Measurements from ENCODE around the gene CFAP20DC.

DNA sequence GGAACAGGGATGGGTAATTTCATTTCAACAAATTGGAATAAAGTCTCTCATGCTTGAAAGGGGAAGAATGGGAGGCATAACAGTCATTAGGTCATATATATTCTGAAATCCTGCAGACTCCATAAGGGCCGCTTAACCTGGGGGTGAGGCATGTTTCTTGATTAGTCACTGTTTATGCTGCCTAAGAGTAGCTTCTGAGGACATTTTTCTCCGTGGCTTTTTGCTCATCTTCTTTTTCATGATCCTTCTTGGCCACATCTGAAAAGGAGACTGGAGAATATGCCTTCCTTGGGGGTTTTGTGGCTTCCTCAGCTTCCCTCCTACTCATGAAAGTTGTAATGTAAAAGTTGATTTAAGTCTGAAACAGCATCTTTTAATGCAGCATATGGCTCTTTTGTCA, 20.0 kb upstream of the CFAP20DC start:
- no peak for TF ChIP-seq POLR2A (IDR thresholded peaks at IDR 0.05; ENCODE audit: low read depth)
- TF ChIP-seq, protein P1, sequence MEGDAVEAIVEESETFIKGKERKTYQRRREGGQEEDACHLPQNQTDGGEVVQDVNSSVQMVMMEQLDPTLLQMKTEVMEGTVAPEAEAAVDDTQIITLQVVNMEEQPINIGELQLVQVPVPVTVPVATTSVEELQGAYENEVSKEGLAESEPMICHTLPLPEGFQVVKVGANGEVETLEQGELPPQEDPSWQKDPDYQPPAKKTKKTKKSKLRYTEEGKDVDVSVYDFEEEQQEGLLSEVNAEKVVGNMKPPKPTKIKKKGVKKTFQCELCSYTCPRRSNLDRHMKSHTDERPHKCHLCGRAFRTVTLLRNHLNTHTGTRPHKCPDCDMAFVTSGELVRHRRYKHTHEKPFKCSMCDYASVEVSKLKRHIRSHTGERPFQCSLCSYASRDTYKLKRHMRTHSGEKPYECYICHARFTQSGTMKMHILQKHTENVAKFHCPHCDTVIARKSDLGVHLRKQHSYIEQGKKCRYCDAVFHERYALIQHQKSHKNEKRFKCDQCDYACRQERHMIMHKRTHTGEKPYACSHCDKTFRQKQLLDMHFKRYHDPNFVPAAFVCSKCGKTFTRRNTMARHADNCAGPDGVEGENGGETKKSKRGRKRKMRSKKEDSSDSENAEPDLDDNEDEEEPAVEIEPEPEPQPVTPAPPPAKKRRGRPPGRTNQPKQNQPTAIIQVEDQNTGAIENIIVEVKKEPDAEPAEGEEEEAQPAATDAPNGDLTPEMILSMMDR (IDR thresholded peaks at IDR 0.05): no peak
- no peak for TF ChIP-seq POLR2AphosphoS5 (IDR thresholded peaks at IDR 0.05)
- TF ChIP-seq EP300 (IDR thresholded peaks at IDR 0.05): no peak

Measured in esophagus muscularis mucosa (tissue), 4 donors.